ENCODE results near the gene CCDC188. TPM values are rescaled to one million over a fixed set of nuclear protein-coding genes. Genes with fewer than 3 reads are reported as not detected.

The CCDC188 gene
- total RNA-seq, 1 donor from 2014 or later: not detected

DNA sequence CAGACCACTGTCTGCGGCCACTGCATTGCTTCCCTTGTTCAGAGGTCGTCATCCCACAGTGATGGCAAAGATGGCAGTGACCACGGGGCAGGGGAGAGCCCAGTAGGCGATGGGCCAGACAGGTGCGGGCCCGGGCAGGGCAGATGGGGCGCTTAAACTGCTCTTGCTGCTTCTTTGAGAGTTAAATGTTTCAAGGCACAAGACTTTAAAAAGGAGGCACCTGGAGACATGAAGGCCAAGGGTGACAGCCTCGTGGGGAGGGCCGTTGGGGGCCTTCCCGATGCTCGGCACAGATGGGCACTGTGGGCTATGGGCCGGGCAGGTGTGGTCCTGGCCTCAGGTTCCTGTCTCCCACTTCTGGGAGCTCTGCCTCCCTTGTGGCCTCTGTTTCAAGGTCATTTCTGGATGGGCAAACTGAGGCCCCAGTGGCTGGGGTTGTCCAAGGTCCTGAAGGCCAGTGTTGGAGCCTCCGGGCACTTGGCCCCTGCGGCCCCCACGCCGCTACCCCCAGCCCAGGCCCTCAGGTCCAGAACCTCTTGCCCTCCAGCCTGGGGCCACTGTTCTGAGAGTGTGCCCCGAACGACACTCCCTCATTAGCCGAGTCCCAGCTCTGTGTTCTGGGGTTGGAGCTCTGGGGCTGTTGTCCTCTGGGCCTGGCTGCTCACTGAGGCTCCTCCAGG, 16.9 kb upstream of the CCDC188 start:
- Histone ChIP-seq H3K4me1 (ENCODE audit: insufficient read depth, low read length) (no peaks in the 10 kb centered on the region), H3K4me2 (ENCODE audit: low read length) (no peak overlapping the region), H2AFZ (ENCODE audit: low read depth, low read length) (no peak overlapping the region), H3K27ac (ENCODE audit: low read depth, low read length) (no peak overlapping the region), H3K9me3 (ENCODE audit: insufficient read depth, low read depth, low read length) (no peaks in the 10 kb centered on the region), H3K27me3 (ENCODE audit: insufficient read depth, low read length) (no peaks in the 10 kb centered on the region), H3K79me2 (ENCODE audit: insufficient read depth, low read length) (no peaks in the 10 kb centered on the region), H3K9ac (ENCODE audit: low read length) (no peak overlapping the region), H3K4me3 (ENCODE audit: insufficient read depth, low read depth, low read length) (no peak overlapping the region), H4K20me1 (ENCODE audit: insufficient read depth, low read length) (no peaks in the 10 kb centered on the region), H3K36me3 (ENCODE audit: insufficient read depth, low read length) (no peaks in the 10 kb centered on the region)
- H3K9me3 Mint-ChIP-seq (ENCODE audit: unreplicated experiment): no peaks in the 10 kb centered on the region
- TF ChIP-seq EZH2 (IDR thresholded peaks at IDR 0.05; ENCODE audit: insufficient read depth, low read length): no peak
- TF ChIP-seq, protein P1, sequence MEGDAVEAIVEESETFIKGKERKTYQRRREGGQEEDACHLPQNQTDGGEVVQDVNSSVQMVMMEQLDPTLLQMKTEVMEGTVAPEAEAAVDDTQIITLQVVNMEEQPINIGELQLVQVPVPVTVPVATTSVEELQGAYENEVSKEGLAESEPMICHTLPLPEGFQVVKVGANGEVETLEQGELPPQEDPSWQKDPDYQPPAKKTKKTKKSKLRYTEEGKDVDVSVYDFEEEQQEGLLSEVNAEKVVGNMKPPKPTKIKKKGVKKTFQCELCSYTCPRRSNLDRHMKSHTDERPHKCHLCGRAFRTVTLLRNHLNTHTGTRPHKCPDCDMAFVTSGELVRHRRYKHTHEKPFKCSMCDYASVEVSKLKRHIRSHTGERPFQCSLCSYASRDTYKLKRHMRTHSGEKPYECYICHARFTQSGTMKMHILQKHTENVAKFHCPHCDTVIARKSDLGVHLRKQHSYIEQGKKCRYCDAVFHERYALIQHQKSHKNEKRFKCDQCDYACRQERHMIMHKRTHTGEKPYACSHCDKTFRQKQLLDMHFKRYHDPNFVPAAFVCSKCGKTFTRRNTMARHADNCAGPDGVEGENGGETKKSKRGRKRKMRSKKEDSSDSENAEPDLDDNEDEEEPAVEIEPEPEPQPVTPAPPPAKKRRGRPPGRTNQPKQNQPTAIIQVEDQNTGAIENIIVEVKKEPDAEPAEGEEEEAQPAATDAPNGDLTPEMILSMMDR (IDR thresholded peaks at IDR 0.05; ENCODE audit: insufficient read depth, low read depth, low read length): no peak
- H3K4me3 Mint-ChIP-seq (ENCODE audit: unreplicated experiment): no peak overlapping the region
- DNase-seq (ENCODE audit: low read depth): no peak
- no peaks in the 10 kb centered on the region for H3K4me1 Mint-ChIP-seq (ENCODE audit: low read depth, unreplicated experiment)
- no peak for FAIRE-seq
- H3K27ac Mint-ChIP-seq (ENCODE audit: unreplicated experiment): no peak overlapping the region
- H3K27me3 Mint-ChIP-seq (ENCODE audit: low read depth, unreplicated experiment): peaks cover 25% of the 10 kb centered on the region
- H3K36me3 Mint-ChIP-seq (ENCODE audit: low read depth, unreplicated experiment): no peaks in the 10 kb centered on the region

DNA sequence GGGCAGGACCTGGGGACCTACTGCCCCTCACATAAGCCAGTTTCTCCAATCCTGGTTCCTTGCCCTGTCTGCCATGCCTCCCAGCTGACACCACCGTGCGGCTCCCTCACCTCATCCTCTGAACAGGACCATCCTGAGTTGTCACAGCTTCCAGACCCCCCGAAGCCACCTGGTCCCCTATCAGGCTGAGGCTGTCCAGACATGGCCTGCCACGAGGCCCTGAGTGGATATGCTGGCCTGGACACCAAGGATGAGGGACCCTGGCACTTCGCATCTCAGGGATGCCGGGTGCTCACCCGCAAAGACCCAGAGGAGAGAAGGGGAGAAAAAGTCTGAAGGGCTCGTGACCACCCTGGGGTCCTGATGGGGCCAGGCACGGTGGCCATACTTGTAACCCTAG, 15.8 kb upstream of the CCDC188 start:
- Histone ChIP-seq H3K9me3 (ENCODE audit: insufficient read depth, low read depth, low read length) (no peaks in the 10 kb centered on the region), H3K27ac (ENCODE audit: low read depth, low read length) (no peak overlapping the region), H3K9ac (ENCODE audit: low read length) (no peak overlapping the region), H3K4me1 (ENCODE audit: insufficient read depth, low read length) (no peaks in the 10 kb centered on the region), H2AFZ (ENCODE audit: low read depth, low read length) (no peak overlapping the region), H3K79me2 (ENCODE audit: insufficient read depth, low read length) (no peaks in the 10 kb centered on the region), H3K27me3 (ENCODE audit: insufficient read depth, low read length) (no peaks in the 10 kb centered on the region), H4K20me1 (ENCODE audit: insufficient read depth, low read length) (no peaks in the 10 kb centered on the region), H3K4me3 (ENCODE audit: insufficient read depth, low read depth, low read length) (no peak overlapping the region), H3K36me3 (ENCODE audit: insufficient read depth, low read length) (no peaks in the 10 kb centered on the region), H3K4me2 (ENCODE audit: low read length) (no peak overlapping the region)
- H3K27ac Mint-ChIP-seq (ENCODE audit: unreplicated experiment): no peak overlapping the region
- TF ChIP-seq, protein P1 (IDR thresholded peaks at IDR 0.05; ENCODE audit: insufficient read depth, low read depth, low read length): no peak
- no peak for TF ChIP-seq EZH2 (IDR thresholded peaks at IDR 0.05; ENCODE audit: insufficient read depth, low read length)
- no peak for FAIRE-seq
- DNase-seq (ENCODE audit: low read depth): no peak
- H3K4me1 Mint-ChIP-seq (ENCODE audit: low read depth, unreplicated experiment): no peaks in the 10 kb centered on the region
- no peaks in the 10 kb centered on the region for H3K9me3 Mint-ChIP-seq (ENCODE audit: unreplicated experiment)
- H3K4me3 Mint-ChIP-seq (ENCODE audit: unreplicated experiment): no peak overlapping the region
- no peaks in the 10 kb centered on the region for H3K36me3 Mint-ChIP-seq (ENCODE audit: low read depth, unreplicated experiment)
- H3K27me3 Mint-ChIP-seq (ENCODE audit: low read depth, unreplicated experiment): peaks cover 25% of the 10 kb centered on the region

DNA sequence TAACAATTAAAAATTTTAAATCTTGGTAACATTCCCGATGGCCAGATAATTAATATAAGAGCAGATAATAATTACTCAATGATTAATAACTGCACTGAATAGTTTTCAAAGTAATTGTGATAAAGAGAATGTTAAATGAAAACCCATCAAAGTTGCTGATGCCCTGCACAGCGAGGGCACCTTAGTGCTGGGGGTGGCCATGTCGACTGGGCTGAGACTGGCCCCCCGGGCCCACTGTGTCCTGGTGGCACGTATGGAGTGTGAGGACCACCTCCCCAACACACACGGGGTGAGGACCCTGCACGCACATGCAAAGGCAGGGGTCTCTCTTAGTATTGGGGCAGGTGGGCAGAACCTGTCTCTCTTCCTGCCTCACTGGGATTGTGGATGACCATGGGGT, 15.1 kb upstream of the CCDC188 start:
- DNase-seq (ENCODE audit: low read depth) (no peak), FAIRE-seq (no peak)
- Histone ChIP-seq H3K4me2 (ENCODE audit: low read length) (no peak overlapping the region), H4K20me1 (ENCODE audit: insufficient read depth, low read length) (no peaks in the 10 kb centered on the region), H3K4me1 (ENCODE audit: insufficient read depth, low read length) (no peaks in the 10 kb centered on the region), H3K79me2 (ENCODE audit: insufficient read depth, low read length) (no peaks in the 10 kb centered on the region), H3K27ac (ENCODE audit: low read depth, low read length) (no peak overlapping the region), H3K36me3 (ENCODE audit: insufficient read depth, low read length) (no peaks in the 10 kb centered on the region), H3K9ac (ENCODE audit: low read length) (no peak overlapping the region), H3K4me3 (ENCODE audit: insufficient read depth, low read depth, low read length) (no peak overlapping the region), H3K27me3 (ENCODE audit: insufficient read depth, low read length) (peaks cover 2% of the 10 kb centered on the region), H3K9me3 (ENCODE audit: insufficient read depth, low read depth, low read length) (no peaks in the 10 kb centered on the region), H2AFZ (ENCODE audit: low read depth, low read length) (no peak overlapping the region)
- Mint-ChIP-seq H3K36me3 (ENCODE audit: low read depth, unreplicated experiment) (no peaks in the 10 kb centered on the region), H3K27ac (ENCODE audit: unreplicated experiment) (no peak overlapping the region), H3K9me3 (ENCODE audit: unreplicated experiment) (no peaks in the 10 kb centered on the region), H3K4me3 (ENCODE audit: unreplicated experiment) (no peak overlapping the region), H3K27me3 (ENCODE audit: low read depth, unreplicated experiment) (peaks cover 23% of the 10 kb centered on the region), H3K4me1 (ENCODE audit: low read depth, unreplicated experiment) (no peaks in the 10 kb centered on the region)
- TF ChIP-seq, protein P1 (IDR thresholded peaks at IDR 0.05; ENCODE audit: insufficient read depth, low read depth, low read length): no peak
